Measurements from ENCODE around the gene IL25.

- TF ChIP-seq, protein P1, sequence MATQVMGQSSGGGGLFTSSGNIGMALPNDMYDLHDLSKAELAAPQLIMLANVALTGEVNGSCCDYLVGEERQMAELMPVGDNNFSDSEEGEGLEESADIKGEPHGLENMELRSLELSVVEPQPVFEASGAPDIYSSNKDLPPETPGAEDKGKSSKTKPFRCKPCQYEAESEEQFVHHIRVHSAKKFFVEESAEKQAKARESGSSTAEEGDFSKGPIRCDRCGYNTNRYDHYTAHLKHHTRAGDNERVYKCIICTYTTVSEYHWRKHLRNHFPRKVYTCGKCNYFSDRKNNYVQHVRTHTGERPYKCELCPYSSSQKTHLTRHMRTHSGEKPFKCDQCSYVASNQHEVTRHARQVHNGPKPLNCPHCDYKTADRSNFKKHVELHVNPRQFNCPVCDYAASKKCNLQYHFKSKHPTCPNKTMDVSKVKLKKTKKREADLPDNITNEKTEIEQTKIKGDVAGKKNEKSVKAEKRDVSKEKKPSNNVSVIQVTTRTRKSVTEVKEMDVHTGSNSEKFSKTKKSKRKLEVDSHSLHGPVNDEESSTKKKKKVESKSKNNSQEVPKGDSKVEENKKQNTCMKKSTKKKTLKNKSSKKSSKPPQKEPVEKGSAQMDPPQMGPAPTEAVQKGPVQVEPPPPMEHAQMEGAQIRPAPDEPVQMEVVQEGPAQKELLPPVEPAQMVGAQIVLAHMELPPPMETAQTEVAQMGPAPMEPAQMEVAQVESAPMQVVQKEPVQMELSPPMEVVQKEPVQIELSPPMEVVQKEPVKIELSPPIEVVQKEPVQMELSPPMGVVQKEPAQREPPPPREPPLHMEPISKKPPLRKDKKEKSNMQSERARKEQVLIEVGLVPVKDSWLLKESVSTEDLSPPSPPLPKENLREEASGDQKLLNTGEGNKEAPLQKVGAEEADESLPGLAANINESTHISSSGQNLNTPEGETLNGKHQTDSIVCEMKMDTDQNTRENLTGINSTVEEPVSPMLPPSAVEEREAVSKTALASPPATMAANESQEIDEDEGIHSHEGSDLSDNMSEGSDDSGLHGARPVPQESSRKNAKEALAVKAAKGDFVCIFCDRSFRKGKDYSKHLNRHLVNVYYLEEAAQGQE (IDR thresholded peaks at IDR 0.05; ENCODE audit: low read depth, low read length): no peak
- TF ChIP-seq EZH2phosphoT487 (IDR thresholded peaks at IDR 0.05; ENCODE audit: borderline replicate concordance, low read depth): no peak
- TF ChIP-seq, protein P2, sequence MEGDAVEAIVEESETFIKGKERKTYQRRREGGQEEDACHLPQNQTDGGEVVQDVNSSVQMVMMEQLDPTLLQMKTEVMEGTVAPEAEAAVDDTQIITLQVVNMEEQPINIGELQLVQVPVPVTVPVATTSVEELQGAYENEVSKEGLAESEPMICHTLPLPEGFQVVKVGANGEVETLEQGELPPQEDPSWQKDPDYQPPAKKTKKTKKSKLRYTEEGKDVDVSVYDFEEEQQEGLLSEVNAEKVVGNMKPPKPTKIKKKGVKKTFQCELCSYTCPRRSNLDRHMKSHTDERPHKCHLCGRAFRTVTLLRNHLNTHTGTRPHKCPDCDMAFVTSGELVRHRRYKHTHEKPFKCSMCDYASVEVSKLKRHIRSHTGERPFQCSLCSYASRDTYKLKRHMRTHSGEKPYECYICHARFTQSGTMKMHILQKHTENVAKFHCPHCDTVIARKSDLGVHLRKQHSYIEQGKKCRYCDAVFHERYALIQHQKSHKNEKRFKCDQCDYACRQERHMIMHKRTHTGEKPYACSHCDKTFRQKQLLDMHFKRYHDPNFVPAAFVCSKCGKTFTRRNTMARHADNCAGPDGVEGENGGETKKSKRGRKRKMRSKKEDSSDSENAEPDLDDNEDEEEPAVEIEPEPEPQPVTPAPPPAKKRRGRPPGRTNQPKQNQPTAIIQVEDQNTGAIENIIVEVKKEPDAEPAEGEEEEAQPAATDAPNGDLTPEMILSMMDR (IDR thresholded peaks at IDR 0.05): no peak
- TF ChIP-seq GABPA (IDR thresholded peaks at IDR 0.05; ENCODE audit: low read depth): no peak
- TF ChIP-seq MXI1 (IDR thresholded peaks at IDR 0.05; ENCODE audit: low read depth, low read length): no peak
- TF ChIP-seq FOSL2 (IDR thresholded peaks at IDR 0.05; ENCODE audit: borderline replicate concordance, low read depth): no peak
Observed at GRCh38 chr14:23358553-23359166, 13.9 kb upstream of the IL25 start.
